Heart right ventricle (tissue), 16 donors: ENCODE measurements around the gene ZFHX3. TPM values are rescaled to one million over a fixed set of nuclear protein-coding genes. Genes with fewer than 3 reads are reported as not detected.

Source experiments
- ATAC-seq, 8 donors: fragments of 200-7000 bp; cut with Tn5 transposase; one replicate each; pipeline ENCODE4 v1.9.1; 2020; ENCODE audit warnings: mild to moderate bottlenecking in 8 of 8, moderate library complexity in 8 of 8, moderate number of reproducible peaks in 1 of 8
- DNase-seq, 2 donors: peaks; one replicate each; pipeline ENCODE4 v3.0.0-alpha.2; 2020
- H3K27ac ChIP-seq, 10 donors: fragments of 200-600 bp; sonication (generic) in 2 of 10; one replicate each; pipeline versions ENCODE4 v1.5.0 to v1.8.0; 2020 to 2022; ENCODE audit warnings: mild to moderate bottlenecking in 3 of 10
- H3K27me3 ChIP-seq, 7 donors: fragments of 200-600 bp; one replicate each; pipeline ENCODE4 v1.8.0; 2021 to 2022; ENCODE audit warnings: mild to moderate bottlenecking in 2 of 7
- H3K36me3 ChIP-seq, 9 donors: fragments of 200-600 bp; sonication (generic) in 1 of 9; one replicate each; pipeline versions ENCODE4 v1.5.0 to v1.8.0; 2020 to 2022; ENCODE audit warnings: mild to moderate bottlenecking in 2 of 9
- H3K4me1 ChIP-seq, 9 donors: fragments of 200-600 bp; sonication (generic) in 1 of 9; one replicate each; pipeline versions ENCODE4 v1.5.0 to v1.8.0; 2020 to 2022; ENCODE audit warnings: mild to moderate bottlenecking in 4 of 9
- H3K4me3 ChIP-seq, 10 donors: fragments of 200-600 bp; sonication (generic) in 2 of 10; one replicate each; pipeline versions ENCODE4 v1.5.0 to v1.8.0; 2020 to 2022; ENCODE audit warnings: mild to moderate bottlenecking in 7 of 10, moderate library complexity in 2 of 10
- H3K9me3 ChIP-seq, 11 donors: fragments of 200-600 bp in 10 of 11; sonication (generic) in 2 of 11; one replicate each; pipeline versions ENCODE4 v1.5.0 to v1.8.0; 2013 to 2022; ENCODE audit warnings: mild to moderate bottlenecking in 2 of 11, control low read depth in 1 of 11, moderate library complexity in 1 of 11
- WGBS, 2 donors: extraction: QIAGEN DNeasy Blood & Tissue Kit; methylation state at CpG; one replicate each; pipeline ENCODE4 v1.1.7; 2013; ENCODE audit warnings: inconsistent platforms in 1 of 2; 5-methylcytosine and 5-hydroxymethylcytosine counted together
- intact Hi-C, 10 donors: fragments of 100-400 bp; cut with DNase I; formaldehyde crosslinking; loops; one replicate each; pipeline versions ENCODE4 v1.11.1 to v1.14.2; 2022
- polyA plus RNA-seq, 2 donors: library from polyadenylated mRNA; stranded (reverse); fragments of 200-250 nt; gene quantifications; one replicate each; pipeline ENCODE4 v1.2.3, GENCODE V29; 2013
- total RNA-seq, 10 donors: library from RNA; stranded (reverse); fragmentation: NEBNext Ultra II Directional in 3 of 10; extraction: Animal tissue kit (Norgen Biotek cat#: 25700) in 3 of 10; gene quantifications; one replicate each; pipeline versions ENCODE4 v1.2.1 to v1.2.4, GENCODE V29; 2021 to 2023
- TF ChIP-seq, protein P1 (sequence below), 9 donors: fragments of 200-600 bp; sonication (generic) in 2 of 9; IDR thresholded peaks; one replicate each; pipeline versions ENCODE4 v1.5.0 to v1.8.0; 2021 to 2022; ENCODE audit warnings: antibody characterized with exemption in 9 of 9, mild to moderate bottlenecking in 5 of 9, moderate library complexity in 1 of 9
- donor health status: Arrhythmogenic right ventricular cardiomyopathy.
- donor health status: ischemic (EF 13 %, LVEDD 7.1; RV severe dilation, severe dysfunction).
- donor health status: healthy with polysubstance abuse.
- donor health status: DM: no; HTN: yes; CAD: no.
- donor health status: DM: no; HTN: no; CAD: no.
- donor health status: ischemic (EF 25% LVEDD 6.9; RV normal size, moderate dysfunction).
- donor health status: ischemic (EF 25% LVEDD 5.7; RV mildly dilated, moderate dysfunction).
- donor health status: healthy.
- donor health status: DM: yes; HTN: yes; CAD: no.
- donor health status: Ischemic cardiomyopathy.
- donor health status: ischemic (EF 35%, LVEDD 5.7; RV mildly dilated, moderate dysfunction).
- donor health status: nonischemic (EF 11% LVEDD 7.7; RV severe dilation, severe dysfunction).
- donor health status: DM: yes; HTN: yes; CAD: no.
- donor health status: PGD.
- donor health status: ischemic (EF 29% LVEDD 5.4; RV normal size, mild dysfunction).
- donor health status: nonischemic (EF 23%, LVEDD 6.1; RV moderate dilation, normal function).

Gene ZFHX3
- total and polyA plus RNA-seq, 12 donors: 1.6 to 15.2 (median 10.4) TPM

- TF ChIP-seq, protein P1, sequence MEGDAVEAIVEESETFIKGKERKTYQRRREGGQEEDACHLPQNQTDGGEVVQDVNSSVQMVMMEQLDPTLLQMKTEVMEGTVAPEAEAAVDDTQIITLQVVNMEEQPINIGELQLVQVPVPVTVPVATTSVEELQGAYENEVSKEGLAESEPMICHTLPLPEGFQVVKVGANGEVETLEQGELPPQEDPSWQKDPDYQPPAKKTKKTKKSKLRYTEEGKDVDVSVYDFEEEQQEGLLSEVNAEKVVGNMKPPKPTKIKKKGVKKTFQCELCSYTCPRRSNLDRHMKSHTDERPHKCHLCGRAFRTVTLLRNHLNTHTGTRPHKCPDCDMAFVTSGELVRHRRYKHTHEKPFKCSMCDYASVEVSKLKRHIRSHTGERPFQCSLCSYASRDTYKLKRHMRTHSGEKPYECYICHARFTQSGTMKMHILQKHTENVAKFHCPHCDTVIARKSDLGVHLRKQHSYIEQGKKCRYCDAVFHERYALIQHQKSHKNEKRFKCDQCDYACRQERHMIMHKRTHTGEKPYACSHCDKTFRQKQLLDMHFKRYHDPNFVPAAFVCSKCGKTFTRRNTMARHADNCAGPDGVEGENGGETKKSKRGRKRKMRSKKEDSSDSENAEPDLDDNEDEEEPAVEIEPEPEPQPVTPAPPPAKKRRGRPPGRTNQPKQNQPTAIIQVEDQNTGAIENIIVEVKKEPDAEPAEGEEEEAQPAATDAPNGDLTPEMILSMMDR (IDR thresholded peaks at IDR 0.05): no peak
- Histone ChIP-seq H3K4me1 (peaks cover 0 to 6% (median 0%) of the 10 kb centered on the region in 9 donors), H3K36me3 (no peaks in the 10 kb centered on the region), H3K27me3 (no peaks in the 10 kb centered on the region), H3K4me3 (no peak overlapping the region), H3K9me3 (peaks cover 0 to 40% (median 6%) of the 10 kb centered on the region in 11 donors), H3K27ac (no peak overlapping the region)
- WGBS, 2 donors: 69 to 85% methylated on average over 2 of the region's 2 CpGs
- intact Hi-C loops: no loop called here
- ATAC-seq: no peak
- no peak for DNase-seq
Observed at GRCh38 chr16:72736074-72736473, 311.9 kb downstream of the ZFHX3 start.
